TTC549 (cell line): ENCODE data around the gene VSTM4.

Experiments
- FAIRE-seq: peaks from 2 replicates; lab custom pipeline; 2012; peaks lifted over from hg19 to GRCh38; lab: Jason Lieb, UNC

Gene VSTM4

DNA sequence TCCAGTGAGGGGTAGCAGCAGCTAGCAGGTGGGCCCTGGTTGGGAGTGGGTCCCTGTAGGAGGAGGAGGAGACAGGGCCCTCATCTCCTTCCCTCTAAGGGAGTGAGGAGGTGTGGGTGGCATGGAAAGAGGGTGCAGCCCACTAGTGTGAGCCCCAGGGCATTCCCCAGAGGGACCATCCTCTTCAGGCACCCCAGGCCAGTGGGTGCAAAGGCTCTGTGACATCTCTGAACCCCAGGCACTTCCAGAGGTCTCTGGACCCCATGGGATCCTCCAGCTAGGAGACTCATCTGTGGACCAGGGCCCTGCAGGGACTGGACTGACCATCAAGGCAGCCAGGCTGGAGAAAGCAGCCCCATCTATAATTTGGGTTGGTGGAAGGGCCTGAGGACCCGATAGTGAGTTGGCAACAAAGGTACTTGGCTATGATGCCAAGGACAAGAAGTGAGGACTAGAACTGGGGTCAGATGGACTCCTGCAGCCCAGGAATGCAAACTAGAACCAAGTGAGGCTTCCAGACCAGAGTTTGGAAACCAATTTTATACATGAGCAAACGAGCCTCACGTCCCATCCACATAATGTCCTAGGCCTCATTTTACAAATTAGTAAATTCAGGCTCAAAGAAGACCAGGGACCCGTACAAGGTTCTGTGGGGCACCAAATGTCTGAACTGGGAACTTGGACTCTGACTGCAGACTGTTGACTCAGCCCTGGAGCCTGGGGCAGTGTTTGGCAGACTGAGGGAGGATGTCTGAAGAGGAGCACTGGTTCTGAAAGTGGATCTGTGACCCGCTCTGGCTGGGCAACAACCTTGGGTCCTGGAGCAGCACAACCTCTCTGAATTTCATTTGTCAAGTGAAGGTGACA is 1.4 kb upstream of the VSTM4 start:
- FAIRE-seq: no peak

DNA sequence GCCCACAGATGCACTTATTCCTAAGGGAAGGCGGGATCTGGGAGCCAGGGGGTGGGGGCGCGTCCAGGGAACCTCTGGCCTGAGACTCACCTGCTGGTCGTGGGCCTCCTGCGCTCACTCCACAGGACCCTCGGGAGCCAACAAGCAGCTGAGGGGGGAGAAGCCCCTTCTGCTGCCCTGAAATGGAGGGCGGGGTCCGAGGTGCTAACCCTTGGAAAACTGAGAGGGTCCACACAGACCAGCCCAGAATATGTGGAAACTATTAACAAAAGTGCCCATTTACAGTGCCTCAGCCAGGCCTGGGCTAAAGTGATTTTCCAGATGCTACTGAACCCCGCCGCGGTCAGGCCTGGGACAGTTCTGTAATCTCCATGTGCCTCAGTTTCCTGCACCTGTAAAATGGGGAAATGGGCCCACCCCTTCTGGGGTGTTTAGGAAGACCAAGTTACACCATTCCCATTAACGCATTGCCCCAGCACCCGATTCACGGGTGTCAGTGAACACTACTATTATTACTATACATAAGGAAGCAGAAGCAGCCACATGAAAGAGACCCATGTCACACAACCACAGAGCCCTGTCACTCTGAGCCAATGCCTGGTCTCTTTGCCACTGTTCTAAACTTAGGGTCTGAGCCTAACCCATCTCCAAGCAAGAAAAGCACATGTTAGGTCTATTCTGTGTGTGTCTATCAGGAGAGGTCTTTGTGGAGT is 630 bp upstream of the VSTM4 start:
- no peak for FAIRE-seq

DNA sequence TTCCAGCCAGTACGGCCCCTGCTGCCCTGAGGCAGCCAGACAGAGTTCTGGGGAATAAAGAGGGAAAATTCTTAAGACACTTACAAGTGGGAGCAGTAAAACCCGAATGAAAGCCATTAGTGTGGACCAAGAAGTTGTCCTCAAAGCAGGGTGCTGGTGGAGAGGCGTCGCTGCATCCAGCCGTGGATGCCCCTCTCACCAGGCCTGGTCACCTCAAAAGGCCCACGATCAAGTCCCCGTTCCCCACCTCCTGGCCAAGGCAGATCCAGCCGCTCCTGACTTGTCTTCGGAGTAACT is 656 bp downstream of the VSTM4 start:
- FAIRE-seq: no peak

DNA sequence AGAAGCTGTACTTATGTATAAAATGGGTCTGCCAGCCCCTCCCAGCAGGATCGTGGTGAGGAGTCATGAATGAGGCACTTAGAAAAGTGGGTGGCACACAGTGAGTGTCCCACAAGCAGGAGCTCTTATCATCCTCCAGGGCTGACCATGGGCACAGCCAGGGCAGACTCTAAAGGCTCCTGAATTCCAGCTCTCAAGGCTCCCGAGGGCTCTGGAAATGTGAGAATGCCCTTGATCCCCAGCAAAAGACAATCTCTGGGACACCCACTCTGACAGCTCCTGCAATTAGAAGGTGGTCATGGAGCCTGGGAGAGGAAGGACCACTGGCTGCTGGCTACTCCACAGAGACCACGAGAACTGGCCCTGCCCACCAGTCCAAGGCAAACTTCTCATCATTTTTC is 1.6 kb downstream of the VSTM4 start:
- FAIRE-seq: no peak

DNA sequence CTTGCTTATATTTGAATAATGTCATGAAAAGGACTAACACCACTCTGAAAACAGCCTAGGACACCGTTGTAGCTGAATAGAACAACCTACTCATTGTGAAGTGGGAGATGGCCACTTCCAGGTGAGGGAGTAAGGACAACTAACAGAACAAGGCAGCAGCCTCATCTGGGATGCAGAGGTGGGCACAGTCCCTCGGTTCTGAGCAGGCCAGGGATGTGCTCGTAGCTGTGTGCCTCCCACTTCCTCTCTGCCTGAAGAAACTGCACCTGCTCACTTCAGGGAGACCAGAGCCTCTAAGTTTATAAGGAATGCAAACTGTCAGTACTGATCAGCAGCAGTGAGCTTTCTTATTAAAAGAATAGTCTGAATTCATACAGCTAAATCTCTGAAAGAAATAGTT is 2.5 kb downstream of the VSTM4 start:
- FAIRE-seq: no peak

DNA sequence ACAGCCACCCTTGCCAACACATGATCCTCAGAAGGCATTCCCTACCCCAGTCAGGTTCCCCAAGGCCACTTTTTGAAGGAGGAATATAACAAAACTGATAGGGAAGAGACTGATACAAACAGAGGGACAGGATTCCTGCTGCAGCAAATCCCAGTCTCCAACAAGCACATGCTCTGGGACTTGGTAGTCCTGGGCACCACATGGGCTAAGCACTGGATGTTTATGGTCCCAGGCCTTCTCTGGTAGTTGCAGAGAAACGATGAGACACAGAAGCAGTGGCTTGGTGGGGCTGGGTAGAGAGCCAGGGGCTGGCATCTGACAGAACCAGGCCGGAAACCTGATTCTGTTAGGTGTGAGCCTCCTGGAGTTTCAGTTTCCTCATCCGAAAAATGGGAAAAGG is 3.2 kb downstream of the VSTM4 start:
- no peak for FAIRE-seq

DNA sequence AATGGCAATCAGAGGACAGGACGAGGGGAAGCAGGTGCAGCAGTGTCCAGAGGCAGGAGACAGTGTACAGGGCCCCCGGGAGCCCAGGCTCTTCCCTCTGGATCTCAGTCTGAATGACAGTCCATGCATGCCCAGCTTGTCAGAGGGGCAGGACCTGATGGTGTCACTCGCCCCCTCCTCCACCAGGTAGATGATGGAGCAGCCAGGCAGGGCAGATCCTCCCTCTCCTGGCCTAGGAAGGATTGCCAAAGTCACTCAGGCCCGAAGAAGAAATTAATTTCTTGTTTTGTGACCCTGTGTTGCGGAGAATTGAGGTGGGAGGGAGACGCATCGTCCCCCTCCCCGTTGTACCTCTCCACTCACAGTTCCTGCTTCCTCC is 4.0 kb downstream of the VSTM4 start:
- FAIRE-seq: no peak

DNA sequence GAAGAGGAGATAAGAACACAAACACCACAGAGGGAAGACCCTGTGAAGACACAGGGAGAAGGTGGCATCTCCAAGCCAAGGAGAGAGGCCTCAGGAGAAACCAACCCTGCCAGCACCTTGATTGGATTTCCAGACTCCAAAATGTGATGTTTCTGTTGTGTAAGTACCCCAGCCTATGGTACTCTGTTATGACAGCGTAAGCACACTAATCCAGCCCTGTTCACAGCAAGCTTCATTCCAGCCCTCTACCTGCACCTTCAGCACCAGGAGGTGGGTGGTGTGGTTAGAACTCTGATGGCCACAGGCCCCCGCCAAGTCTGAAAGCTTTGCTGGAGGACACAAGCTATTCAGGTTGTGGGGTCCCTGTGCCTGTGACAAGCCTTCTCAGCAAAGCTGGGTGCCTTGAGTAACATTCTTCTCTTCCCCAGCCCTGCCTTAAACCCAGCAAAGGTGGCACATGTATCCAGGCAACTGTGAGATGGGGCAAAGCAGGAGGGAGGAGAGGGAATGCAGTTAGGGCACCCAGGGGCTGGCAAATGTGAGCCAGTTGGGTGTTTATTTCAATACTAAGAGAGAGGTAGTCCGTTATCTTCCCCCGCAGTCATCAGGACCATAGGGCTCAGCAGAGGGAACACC is 4.5 kb downstream of the VSTM4 start:
- no peak for FAIRE-seq

DNA sequence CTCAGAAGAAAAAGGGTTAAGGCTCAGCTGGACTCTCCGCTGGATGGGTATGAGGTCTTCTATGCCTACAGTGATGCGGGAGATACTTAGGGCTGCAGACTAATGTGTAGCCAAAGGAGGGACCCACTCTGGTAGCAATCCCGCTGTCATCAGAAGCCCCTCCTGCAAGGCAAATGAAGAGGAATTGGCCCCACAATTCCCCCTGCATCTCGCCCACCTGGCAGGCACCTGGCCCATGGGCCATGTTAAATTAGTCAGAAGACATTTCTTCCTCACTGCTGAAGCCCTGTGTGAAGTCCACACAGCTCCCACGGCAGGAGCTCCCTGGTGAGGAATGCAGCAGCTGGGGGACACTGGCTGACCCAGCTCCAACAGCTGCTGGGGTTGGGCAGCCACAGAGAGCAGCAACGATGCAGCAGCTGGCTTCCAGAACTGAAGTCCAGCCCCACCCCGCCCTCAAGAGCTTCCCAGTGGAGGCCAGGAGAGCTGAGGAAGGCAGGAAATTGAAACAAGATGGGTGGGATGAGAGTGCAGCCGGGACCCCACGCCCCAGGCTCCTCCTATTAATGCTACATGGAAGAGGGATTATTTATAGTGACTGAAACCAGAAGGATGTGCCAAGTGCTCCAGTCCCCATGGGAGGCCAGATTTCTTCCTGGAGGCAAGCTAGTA is 5.5 kb downstream of the VSTM4 start:
- no peak for FAIRE-seq

DNA sequence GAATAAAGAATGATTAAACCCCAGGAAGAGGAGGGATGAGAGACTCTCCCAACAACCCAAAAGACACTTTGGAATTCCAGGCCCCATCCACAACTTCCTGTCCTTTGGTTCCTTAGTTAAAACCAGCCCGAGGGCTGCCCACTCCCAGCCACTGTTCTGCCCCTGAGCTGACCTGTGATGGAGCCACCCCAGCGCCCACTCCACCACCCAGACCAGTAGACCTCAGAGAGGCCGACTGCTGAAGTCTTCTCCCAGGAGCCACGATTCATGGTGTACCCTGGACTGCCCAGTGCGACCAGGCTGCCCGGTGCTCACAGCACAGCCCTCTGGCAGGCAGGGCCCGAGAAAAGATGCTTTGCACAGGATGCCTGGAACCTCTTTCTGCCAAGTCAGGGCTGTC is 6.7 kb downstream of the VSTM4 start:
- FAIRE-seq: no peak

DNA sequence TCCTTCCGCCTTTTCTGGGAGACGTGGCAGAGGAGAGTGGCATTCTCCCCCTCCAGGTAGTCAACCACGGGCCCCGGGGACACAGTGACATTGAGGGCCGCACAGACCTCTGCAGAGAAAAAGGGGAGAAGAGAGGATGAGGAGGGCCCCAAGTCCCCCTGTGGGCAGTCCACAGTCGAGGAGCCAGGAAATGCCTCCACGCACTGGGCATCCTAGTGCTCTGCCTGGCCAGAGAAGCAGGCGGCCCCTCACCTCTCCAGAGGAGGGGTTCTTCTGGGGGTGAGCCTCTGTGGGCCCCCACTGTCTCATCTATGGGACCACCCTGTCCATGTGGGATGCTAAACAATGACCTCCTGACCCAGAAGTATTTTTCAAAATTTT is 7.4 kb downstream of the VSTM4 start:
- FAIRE-seq: no peak

DNA sequence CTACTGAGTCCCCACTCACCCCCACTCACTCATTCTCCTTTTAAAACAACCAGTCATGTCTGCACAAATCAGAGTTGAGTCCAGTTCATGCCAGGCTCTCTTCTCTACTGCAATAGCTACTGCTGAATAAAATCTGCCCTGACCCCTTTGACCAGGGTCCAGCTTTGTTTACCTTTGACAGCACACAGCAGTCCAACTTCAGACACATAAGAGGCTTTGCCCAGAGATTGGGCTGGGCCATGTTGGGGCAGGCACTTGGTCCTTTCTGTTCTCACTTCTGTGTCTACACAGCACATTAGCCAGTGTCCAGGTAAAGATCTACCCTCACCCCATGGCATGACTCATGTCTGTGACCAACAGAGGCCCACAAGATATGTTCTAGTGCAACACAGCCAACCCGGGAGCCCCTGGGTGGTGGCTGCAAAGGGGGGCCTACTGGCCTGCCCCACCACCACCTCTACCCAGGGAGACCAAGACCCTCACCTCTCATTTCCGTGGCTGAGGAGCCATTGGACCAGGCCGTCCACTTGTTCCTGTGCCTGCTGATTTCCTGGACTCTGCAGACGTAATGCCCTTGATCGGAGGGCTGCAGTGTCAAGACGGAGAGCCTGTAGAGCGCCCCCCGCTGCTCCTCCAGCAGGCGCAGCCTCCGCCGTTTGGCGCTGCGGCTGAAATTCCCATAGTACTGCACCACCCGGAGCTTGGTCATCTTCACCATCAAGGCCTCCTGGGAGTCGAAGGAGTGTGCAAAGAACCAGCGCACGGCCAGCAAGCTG is 8.0 kb downstream of the VSTM4 start:
- FAIRE-seq: no peak

DNA sequence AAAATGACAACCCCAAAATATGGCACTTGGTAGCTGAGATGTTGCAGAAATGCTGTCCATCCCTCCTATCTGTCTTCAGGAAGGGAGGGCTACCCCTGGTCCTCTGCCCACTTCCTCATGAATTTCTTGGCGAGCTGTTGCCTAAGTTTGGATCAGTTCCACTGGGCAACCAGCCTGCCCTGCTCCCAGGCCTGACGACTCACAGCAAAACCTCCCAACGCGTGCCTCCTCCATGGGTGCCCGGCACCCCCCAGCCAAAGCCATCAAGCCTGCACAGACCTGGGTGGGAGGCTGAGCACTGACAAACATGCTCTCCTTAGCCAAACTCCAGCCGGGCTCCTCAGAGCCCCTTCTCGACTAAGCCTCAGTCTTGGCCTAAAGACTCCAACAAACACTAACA is 8.9 kb downstream of the VSTM4 start:
- no peak for FAIRE-seq

DNA sequence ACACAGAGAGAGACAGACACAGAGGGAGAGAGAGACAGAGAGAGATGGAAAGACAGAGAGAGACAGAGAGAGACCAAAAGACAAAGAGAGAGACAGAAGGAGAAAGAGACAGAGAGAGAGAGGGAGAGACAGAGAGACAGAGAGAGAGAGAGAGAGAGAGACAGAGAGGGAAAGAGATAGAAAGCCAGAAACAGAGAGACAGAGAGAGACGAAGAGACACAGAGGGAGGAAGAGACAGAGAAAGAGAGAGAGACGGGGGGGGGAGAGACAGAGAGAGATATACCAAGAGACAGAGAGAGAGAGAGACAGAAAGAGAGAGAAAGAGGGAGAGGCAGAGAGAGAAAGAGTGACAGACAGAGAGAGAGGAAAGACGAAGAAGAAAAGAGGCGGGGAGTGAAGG is 10.2 kb downstream of the VSTM4 start:
- no peak for FAIRE-seq

DNA sequence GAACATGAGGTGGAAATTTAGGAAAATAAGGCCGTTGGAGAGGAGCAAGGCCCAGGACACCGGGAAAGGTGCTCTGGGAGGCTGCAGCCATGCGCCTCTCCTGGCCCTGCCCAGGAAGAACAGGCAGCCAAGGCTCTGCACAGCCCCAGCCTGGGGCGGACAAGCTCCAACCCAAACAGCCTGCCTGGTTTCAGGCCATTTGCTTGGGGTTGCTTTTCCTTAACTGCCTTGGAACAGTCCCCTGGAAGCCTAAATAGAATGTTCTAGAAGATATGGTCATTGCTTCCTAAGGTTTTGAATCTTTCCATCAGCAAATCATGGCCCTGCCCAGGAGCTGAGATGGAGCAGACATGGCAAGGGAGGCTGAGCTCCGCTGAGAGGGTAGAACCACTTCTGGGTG is 11.0 kb downstream of the VSTM4 start:
- no peak for FAIRE-seq

DNA sequence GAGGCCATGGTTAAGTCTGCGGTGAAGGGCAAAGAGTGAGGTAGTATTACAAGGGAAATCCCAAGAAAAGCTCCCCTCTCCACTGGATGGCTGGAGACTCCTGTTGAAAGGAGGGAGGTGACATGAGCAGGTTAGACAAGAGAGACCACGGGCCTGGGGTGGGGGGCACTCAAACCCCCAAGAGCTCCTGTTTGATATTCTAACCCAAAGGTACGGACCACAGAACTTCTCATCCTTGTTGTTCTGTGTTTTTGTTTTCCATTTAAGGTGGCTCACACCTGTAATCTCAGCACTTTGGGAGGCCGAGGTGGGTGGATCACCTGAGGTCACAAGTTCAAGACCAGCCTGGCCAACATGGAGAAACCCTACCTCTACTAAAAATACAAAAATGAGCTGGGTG is 11.6 kb downstream of the VSTM4 start:
- FAIRE-seq: no peak

DNA sequence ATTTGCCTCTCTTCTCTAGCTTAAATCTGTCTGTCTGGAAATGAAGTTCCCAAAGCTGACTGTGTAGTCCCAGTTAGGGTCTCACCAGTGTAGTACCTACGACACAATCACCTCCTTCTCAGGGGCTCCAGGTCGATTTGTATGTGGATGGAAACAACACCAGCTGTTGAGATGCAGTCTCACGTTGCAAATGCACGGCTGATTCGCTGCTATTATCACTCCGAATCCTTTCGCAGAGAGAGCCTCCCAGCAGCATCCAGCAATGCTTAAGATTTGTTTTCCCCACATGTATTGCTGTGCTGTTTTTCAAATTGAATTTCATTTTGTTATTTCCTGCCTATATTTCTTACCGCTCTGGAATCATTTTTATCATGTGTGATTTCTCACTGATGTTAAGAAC is 16.3 kb downstream of the VSTM4 start:
- FAIRE-seq: no peak

DNA sequence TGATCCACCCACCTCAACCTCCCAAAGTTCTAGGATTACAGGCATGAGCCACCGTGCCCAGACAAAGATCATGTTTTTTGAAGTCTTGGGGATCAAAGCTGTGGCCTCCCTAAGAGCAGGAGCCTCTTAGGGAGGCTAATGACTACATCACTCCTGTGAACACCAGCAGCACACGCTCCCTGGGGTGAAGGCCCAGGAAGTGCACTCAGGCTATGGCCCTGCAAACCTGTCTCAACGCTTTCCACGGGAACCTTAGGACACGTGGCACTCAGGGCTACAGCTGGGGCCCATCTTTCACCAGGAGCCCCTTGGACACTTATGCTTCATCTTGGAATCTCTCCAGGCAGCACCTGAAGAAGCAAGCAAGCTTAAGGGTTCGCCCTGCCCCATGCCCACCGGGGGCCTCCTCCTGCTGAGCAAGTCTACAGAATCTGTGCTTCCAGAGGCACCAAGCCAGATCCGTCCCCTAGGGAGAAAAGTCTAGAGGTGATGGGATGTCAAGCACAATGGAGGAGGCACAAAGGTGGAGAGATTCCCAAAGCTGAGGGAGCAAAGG is 18.4 kb downstream of the VSTM4 start:
- FAIRE-seq: no peak

DNA sequence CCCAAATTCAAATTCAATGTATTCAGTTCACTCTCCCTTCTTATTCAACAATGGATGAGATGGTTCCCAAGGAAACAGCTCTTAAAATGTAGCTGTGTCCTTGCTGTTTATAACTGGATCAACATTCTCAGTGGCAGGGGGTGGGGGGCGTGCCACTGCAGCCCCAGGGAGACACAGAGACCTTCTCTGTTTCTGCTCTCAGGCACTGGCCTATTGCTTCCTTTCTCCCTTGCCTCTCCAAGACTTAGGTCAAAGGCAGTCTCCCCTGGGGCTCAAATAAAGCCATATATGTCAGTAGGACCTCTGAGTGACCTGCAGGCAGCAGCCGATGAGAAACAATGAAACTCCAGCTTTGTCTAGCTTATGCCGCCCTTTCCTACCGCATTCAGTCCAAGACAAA is 20.7 kb downstream of the VSTM4 start:
- no peak for FAIRE-seq

DNA sequence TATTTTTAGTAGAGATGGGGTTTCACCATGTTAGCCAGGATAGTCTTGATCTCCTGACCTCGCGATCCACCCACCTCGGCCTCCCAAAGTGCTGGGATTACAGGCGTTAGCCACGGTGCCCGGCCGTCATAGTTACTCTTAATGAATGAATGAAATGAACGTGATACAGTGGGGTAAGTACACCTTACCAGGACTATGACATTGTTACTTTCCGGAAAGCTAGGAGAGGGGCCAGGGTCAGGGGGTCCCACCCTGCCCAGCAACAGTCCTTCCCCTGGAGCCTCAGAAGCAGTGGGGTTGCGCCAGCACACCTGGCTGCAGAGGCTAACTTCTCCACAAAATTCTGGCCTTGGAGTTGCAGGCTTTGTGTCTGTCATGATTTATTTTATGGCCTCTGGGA is 21.4 kb downstream of the VSTM4 start:
- FAIRE-seq: no peak

DNA sequence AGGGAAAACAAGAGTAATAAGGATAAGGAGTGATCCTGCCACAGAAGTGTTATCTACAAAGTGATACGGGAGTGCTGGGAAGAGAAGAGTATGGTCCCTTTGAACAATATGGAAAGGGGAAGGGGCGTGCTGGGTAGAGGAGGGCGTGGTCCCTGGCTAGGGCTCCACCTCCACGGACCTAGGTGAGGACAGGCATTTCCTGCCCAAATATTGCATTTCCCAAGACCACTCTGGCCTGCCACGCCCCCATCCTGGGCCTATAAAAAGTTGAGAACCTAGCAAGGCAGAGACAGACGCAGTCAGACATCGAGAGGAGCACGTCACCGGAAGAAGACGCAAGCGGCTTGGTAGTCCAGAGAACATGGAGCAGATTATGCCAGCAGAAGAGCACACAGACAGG is 22.8 kb downstream of the VSTM4 start:
- no peak for FAIRE-seq
